IMR-90 (cell line): ENCODE measurements around the gene MAG. TPM values are rescaled to one million over a fixed set of nuclear protein-coding genes. Genes with fewer than 3 reads are reported as not detected.

Experiments used
- ATAC-seq: fragments of 200-7000 bp; cut with Tn5 transposase; 2 replicates; pipeline ENCODE4 v1.9.1; 2020; ENCODE audit warnings: low read depth, mild to moderate bottlenecking, moderate library complexity
- BruUV-seq: library from RNA; stranded (reverse); fragments of 400-500 nt; replicated peaks from 2 replicates; lab custom pipeline; 2021; lab: Mats Ljungman, UMichigan
- CTCF ChIA-PET: fragments of 300-600 bp; formaldehyde crosslinking; extraction: SDS; loops from one replicate; lab custom pipeline; 2021; ENCODE audit warnings: antibody characterized with exemption; lab: Yijun Ruan, JAX
- POLR2A ChIA-PET: fragments of 300-600 bp; sonication (Branson Sonifier 250); formaldehyde crosslinking; loops from one replicate; lab custom pipeline; 2022; ENCODE audit warnings: antibody characterized with exemption; ENCODE audit not compliant: unreplicated experiment; lab: Charles Lee
- DNase-seq: peaks from one replicate; pipeline ENCODE4 v3.0.0; 2013
- H2AFZ ChIP-seq: replicated peaks from 2 replicates; pipeline ENCODE3; 2013; ENCODE audit warnings: low read length, mild to moderate bottlenecking; ENCODE audit not compliant: poor library complexity
- H2AK5ac ChIP-seq: 2 replicates; pipeline ENCODE4 v1.6.1; 2013; ENCODE audit warnings: low read depth, low read length, inconsistent platforms
- H2AK9ac ChIP-seq: replicated peaks from 2 replicates; pipeline ENCODE3; 2013; ENCODE audit warnings: mild to moderate bottlenecking, low read depth, low read length, moderate library complexity; ENCODE audit not compliant: poor library complexity
- H2BK120ac ChIP-seq: 2 replicates; pipeline ENCODE4 v1.6.1; 2013; ENCODE audit warnings: low read depth, low read length, inconsistent platforms
- H2BK15ac ChIP-seq: 3 replicates; pipeline ENCODE4 v1.6.1; 2013; ENCODE audit warnings: low read depth, low read length, inconsistent platforms
- H2BK20ac ChIP-seq: 2 replicates; pipeline ENCODE4 v1.6.1; 2013; ENCODE audit warnings: low read depth, mild to moderate bottlenecking, inconsistent platforms, low read length, moderate library complexity
- H2BK5ac ChIP-seq: 2 replicates; pipeline ENCODE4 v1.6.1; 2013; ENCODE audit warnings: mild to moderate bottlenecking, low read depth, low read length, inconsistent platforms; ENCODE audit not compliant: poor library complexity, severe bottlenecking
- H3K14ac ChIP-seq: replicated peaks from 2 replicates; pipeline ENCODE4 v1.6.1; 2013; ENCODE audit warnings: low read depth, low read length, inconsistent platforms
- H3K18ac ChIP-seq: 2 replicates; pipeline ENCODE4 v1.6.1; 2013; ENCODE audit warnings: low read depth, low read length, control low read depth
- H3K23ac ChIP-seq: 2 replicates; pipeline ENCODE4 v1.6.1; 2013; ENCODE audit warnings: low read depth, low read length, inconsistent platforms
- H3K27ac ChIP-seq: 2 replicates; pipeline ENCODE4 v1.5.1; 2013; ENCODE audit warnings: mild to moderate bottlenecking, control low read depth, low read length; ENCODE audit not compliant: insufficient read depth
- H3K27me3 ChIP-seq: 2 replicates; pipeline ENCODE4 v1.6.1; 2013; ENCODE audit warnings: low read length; ENCODE audit not compliant: control insufficient read depth, insufficient read depth
- H3K36me3 ChIP-seq: 2 replicates; pipeline ENCODE4 v1.6.1; 2013; ENCODE audit warnings: low read length, mixed read lengths; ENCODE audit not compliant: control insufficient read depth, insufficient read depth
- H3K4ac ChIP-seq: 2 replicates; pipeline ENCODE4 v1.6.1; 2013; ENCODE audit warnings: low read depth, low read length, inconsistent platforms
- H3K4me1 ChIP-seq: 2 replicates; pipeline ENCODE4 v1.6.1; 2013; ENCODE audit warnings: low read length, mixed read lengths; ENCODE audit not compliant: control insufficient read depth, insufficient read depth
- H3K4me2 ChIP-seq: 2 replicates; pipeline ENCODE4 v1.6.1; 2013; ENCODE audit warnings: low read depth, mild to moderate bottlenecking, control low read depth, low read length, moderate library complexity
- H3K4me3 ChIP-seq: 2 replicates; pipeline ENCODE4 v1.5.1; 2013; ENCODE audit warnings: low read depth, mild to moderate bottlenecking, control low read depth, low read length, moderate library complexity; ENCODE audit not compliant: insufficient read depth
- H3K56ac ChIP-seq: 2 replicates; pipeline ENCODE4 v1.6.1; 2013; ENCODE audit warnings: low read length, inconsistent platforms; ENCODE audit not compliant: insufficient read depth; ENCODE audit errors: extremely low read depth
- H3K79me1 ChIP-seq, 2 experiments: 2 replicates each; pipeline ENCODE4 v1.6.1; 2013; ENCODE audit warnings: low read length in 2 of 2, inconsistent platforms in 1 of 2, low read depth in 1 of 2
- H3K9ac ChIP-seq: 2 replicates; pipeline ENCODE4 v1.6.1; 2013; ENCODE audit warnings: low read depth, low read length, control low read depth
- H3K9me1 ChIP-seq: 2 replicates; pipeline ENCODE4 v1.6.1; 2013; ENCODE audit warnings: low read length, inconsistent platforms; ENCODE audit not compliant: insufficient read depth
- H3K9me3 ChIP-seq: 2 replicates; pipeline ENCODE4 v1.6.1; 2013; ENCODE audit warnings: low read length; ENCODE audit not compliant: control insufficient read depth, insufficient read depth
- H4K20me1 ChIP-seq: 2 replicates; pipeline ENCODE4 v1.6.1; 2013; ENCODE audit warnings: low read length, inconsistent platforms; ENCODE audit not compliant: insufficient read depth
- H4K5ac ChIP-seq: 2 replicates; pipeline ENCODE4 v1.6.1; 2013; ENCODE audit warnings: mild to moderate bottlenecking, low read depth, low read length, control low read depth
- H4K8ac ChIP-seq, 2 experiments: 2 replicates each; pipeline ENCODE4 v1.6.1; 2013; ENCODE audit warnings: low read depth in 2 of 2, low read length in 2 of 2, control low read depth in 1 of 2, inconsistent platforms in 1 of 2
- H4K91ac ChIP-seq: 2 replicates; pipeline ENCODE4 v1.6.1; 2013; ENCODE audit warnings: low read depth, low read length, inconsistent platforms; ENCODE audit not compliant: insufficient read depth
- BHLHE40 ChIP-seq: fragments of 150-350 bp; IDR thresholded peaks from 2 replicates; pipeline ENCODE4 v1.6.1; 2016; ENCODE audit warnings: mild to moderate bottlenecking, low read depth, low read length
- CEBPB ChIP-seq: IDR thresholded peaks from 2 replicates; pipeline ENCODE4 v1.6.1; 2012; ENCODE audit warnings: low read depth, low read length, improper control_type of control experiment
- CTCF ChIP-seq: conservative IDR thresholded peaks from 2 replicates; pipeline ENCODE4 v1.5.1; 2012; ENCODE audit warnings: mild to moderate bottlenecking, low read depth, low read length, improper control_type of control experiment
- MAFK ChIP-seq: IDR thresholded peaks from 2 replicates; pipeline ENCODE4 v1.6.1; 2012; ENCODE audit warnings: low read depth, low read length, improper control_type of control experiment
- NFE2L2 ChIP-seq: fragments of 150-350 bp; IDR thresholded peaks from 2 replicates; pipeline ENCODE4 v1.6.1; 2016; ENCODE audit warnings: low read depth, mild to moderate bottlenecking, low read length
- RFX5 ChIP-seq: IDR thresholded peaks from 2 replicates; pipeline ENCODE4 v1.8.0; 2012; ENCODE audit warnings: low read depth, mild to moderate bottlenecking, low read length, moderate library complexity
- WGBS, 2 experiments: methylation state at CpG; one replicate each; pipeline versions ENCODE4 v1.1.5 to v1.1.7; 2013; ENCODE audit warnings: missing lambda C conversion rate in 2 of 2; ENCODE audit not compliant: insufficient read length in 1 of 2; ENCODE audit errors: extremely low coverage in 2 of 2; 5-methylcytosine and 5-hydroxymethylcytosine counted together
- dilution Hi-C: fragments of 300-500 bp; cut with HindIII; formaldehyde crosslinking; loops from one replicate; pipeline ENCODE4 v1.14.3; 2018; ENCODE audit warnings: low sequenced_read_pairs; ENCODE audit not compliant: unreplicated experiment
- in situ Hi-C: fragments of 300-500 bp; cut with MboI; formaldehyde crosslinking; loops from 3 replicates; pipeline ENCODE4 v1.14.3; 2019; ENCODE audit warnings: low sequenced_read_pairs, inconsistent platforms, mixed read lengths
- intact Hi-C: fragments of 100-400 bp; cut with micrococcal nuclease; formaldehyde crosslinking; loops from 2 replicates; pipeline ENCODE4 v1.10.0; 2022
- polyA plus RNA-seq, 3 experiments: library from polyadenylated mRNA; depleted of rRNA; stranded (reverse); fragments of >200 nt; gene quantifications; 2 replicates each; pipeline ENCODE4 v1.2.3, GENCODE V29; 2012; ENCODE audit warnings: low replicate concordance in 1 of 3
- total RNA-seq: library from RNA; depleted of rRNA; stranded (reverse); fragments of >200 nt; gene quantifications from 2 replicates; pipeline ENCODE4 v1.2.3, GENCODE V29; 2012

MAG gene
- total and polyA plus RNA-seq, 2 of the 4 experiments (the other 2 are of a cell fraction): not detected

DNA sequence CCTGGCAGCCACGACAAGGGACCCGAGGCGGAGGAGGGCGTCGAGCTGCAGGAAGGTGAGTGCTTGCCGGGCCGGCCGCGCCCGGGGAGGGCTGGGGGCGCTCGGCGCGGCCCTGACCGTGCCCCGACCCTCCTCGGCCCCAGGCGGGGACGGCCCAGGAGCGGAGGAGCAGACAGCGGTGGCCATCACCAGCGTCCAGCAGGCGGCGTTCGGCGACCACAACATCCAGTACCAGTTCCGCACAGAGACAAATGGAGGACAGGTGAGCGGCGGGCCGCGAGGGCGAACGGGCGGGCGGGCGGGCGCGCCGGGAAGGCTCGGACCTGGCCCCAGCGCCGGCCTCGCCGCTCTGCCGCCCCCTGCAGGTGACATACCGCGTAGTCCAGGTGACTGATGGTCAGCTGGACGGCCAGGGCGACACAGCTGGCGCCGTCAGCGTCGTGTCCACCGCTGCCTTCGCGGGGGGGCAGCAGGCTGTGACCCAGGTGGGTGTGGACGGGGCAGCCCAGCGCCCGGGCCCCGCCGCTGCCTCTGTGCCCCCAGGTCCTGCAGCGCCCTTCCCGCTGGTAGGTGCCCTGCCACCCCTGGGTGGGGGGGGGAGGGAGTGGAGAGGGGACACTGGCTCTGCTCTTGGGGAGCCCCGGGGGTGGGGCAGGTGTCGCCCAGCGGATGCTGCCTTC lies 22.4 kb upstream of the MAG start (continued):
- TF ChIP-seq BHLHE40 (no peak), MAFK (no peak)

- H2BK5ac ChIP-seq: no peak overlapping the region
- in situ Hi-C loops: no loop called here
- H3K27me3 ChIP-seq: no peaks in the 10 kb centered on the region
- no peak overlapping the region for H3K23ac ChIP-seq
- no peak overlapping the region for H3K18ac ChIP-seq
- H3K79me1 ChIP-seq: peaks cover 14 to 45% of the 10 kb centered on the region in 2 experiments
- ChIA-PET CTCF (interaction anchor here (1.3 kb wide), 1 partner anchor 116 kb away, joined by 3 read pairs; no protein-coding TSS in a partner anchor), POLR2A (no interaction called here)
- no peak overlapping the region for H2BK20ac ChIP-seq
- no peak overlapping the region for H3K4me3 ChIP-seq
- WGBS, 2 experiments: no CpG with 5 or more reads among the region's 16 CpGs
- no peaks in the 10 kb centered on the region for H3K9me3 ChIP-seq
- DNase-seq (no peak), ATAC-seq (no peak)
- H3K14ac ChIP-seq: no peak overlapping the region
- peak overlapping the region; percentile 63 for H2AK9ac ChIP-seq
- peaks cover 40% of the 10 kb centered on the region for H3K36me3 ChIP-seq
- no TSS peak for BruUV-seq
- intact Hi-C loops: no loop called here
- no peak overlapping the region for H3K4ac ChIP-seq
- no peak overlapping the region for H3K27ac ChIP-seq
- no peaks in the 10 kb centered on the region; the same call in 1 of the 2 replicates for H3K9me1 ChIP-seq
- no peak overlapping the region for H3K9ac ChIP-seq
- H2AFZ ChIP-seq: no peak overlapping the region
- H3K4me2 ChIP-seq: no peak overlapping the region
- no peak overlapping the region for H4K5ac ChIP-seq
- H4K91ac ChIP-seq: no peak overlapping the region
- no peak overlapping the region for H2BK120ac ChIP-seq
- dilution Hi-C loops: no loop called here
- H4K8ac ChIP-seq: no peak overlapping the region
- H3K56ac ChIP-seq: no peak overlapping the region
- H4K20me1 ChIP-seq: no peaks in the 10 kb centered on the region
- H3K4me1 ChIP-seq: peaks cover 7% of the 10 kb centered on the region
- no peak overlapping the region for H2AK5ac ChIP-seq
- TF ChIP-seq CTCF (no peak), CEBPB (no peak), MAFK (no peak), BHLHE40 (no peak), RFX5 (no peak), NFE2L2 (no peak)
- H2BK15ac ChIP-seq: no peak overlapping the region
Measured at GRCh38 chr19:35270381-35270811, 21.6 kb upstream of the MAG start.
